ENCODE results near the gene STOML1.
"Not testable (repeated sequence)": the region's sequence is repeated elsewhere in the genome, so short reads cannot be mapped to it uniquely, and the experiment has no call there.

STOML1 gene

DNA sequence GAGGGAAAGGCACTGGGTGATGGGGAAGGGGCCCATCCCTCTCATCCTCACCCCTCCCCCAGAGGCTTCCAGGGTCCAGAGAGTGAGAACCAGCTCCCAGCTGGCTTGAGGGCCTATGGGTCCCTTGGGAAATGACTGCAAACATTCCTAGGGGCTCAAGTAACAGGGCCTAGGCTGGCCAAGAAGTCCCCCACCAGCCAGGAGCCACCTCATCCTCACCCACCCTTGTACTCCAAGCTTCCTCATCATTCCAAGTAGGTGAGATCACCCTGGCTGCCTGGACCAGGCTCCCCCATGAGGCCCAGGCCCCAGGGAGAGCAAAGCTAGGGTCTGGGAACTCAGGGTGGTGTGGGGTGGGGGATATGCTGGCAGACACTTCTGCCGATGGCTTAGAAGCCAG is 51.1 kb downstream of the STOML1 start:
- Mint-ChIP-seq H3K27me3 (ENCODE audit: low read depth, poor library complexity) (peaks cover 3% of the 10 kb centered on the region), H3K9me3 (no peaks in the 10 kb centered on the region), H3K4me1 (peaks cover 61% of the 10 kb centered on the region), H3K4me3 (no peak overlapping the region), H3K36me3 (ENCODE audit: low read depth) (peaks cover 5% of the 10 kb centered on the region), H3K27ac (no peak overlapping the region)
- no peak for DNase-seq
- TF ChIP-seq, protein P1, sequence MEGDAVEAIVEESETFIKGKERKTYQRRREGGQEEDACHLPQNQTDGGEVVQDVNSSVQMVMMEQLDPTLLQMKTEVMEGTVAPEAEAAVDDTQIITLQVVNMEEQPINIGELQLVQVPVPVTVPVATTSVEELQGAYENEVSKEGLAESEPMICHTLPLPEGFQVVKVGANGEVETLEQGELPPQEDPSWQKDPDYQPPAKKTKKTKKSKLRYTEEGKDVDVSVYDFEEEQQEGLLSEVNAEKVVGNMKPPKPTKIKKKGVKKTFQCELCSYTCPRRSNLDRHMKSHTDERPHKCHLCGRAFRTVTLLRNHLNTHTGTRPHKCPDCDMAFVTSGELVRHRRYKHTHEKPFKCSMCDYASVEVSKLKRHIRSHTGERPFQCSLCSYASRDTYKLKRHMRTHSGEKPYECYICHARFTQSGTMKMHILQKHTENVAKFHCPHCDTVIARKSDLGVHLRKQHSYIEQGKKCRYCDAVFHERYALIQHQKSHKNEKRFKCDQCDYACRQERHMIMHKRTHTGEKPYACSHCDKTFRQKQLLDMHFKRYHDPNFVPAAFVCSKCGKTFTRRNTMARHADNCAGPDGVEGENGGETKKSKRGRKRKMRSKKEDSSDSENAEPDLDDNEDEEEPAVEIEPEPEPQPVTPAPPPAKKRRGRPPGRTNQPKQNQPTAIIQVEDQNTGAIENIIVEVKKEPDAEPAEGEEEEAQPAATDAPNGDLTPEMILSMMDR (IDR thresholded peaks at IDR 0.05), result no peak

DNA sequence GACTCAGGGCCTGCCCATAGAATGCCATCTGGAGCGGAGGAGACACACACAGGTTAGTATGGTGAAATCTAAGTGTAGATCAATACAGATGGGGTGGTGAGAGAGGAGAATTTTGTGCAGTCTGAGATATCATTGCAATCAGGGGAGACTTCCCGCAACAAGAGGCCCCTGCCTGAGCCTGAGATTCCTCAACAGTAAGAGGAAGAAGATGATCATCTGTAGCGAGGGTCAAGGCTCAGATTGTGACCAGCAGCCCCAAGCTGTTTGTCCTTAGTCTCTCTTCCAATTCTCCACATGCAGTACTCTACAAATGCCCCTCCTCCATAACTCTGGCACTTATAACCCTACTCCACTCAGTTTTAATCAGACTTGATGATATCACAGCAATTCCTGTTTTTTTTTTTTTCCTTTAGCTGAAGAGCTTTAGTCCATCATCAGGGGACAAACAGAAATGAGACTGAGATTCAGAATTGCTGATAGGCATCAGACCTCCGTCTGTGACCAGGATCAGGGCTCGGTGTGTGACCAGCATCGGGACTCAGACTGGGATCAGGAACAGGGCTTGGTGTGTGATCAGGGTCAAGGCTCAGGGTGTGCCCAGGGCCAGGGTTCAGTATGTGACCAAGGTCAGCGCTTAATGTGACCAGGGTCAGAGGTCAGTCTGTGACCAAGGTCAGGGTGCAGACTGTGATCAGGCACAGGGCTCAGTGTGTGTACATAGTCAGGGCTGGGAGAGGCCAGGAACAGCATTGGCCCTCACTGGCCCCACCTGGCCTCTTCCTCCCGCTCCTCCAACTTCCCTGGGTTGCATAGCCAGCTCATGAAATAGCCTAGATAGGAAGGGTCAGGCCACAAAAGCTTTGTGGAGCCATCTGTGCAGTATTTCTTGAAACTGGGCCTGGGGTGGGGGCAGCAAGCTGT is 51.8 kb downstream of the STOML1 start:
- H3K27ac Mint-ChIP-seq, result peak overlapping the region; percentile 26
- no peaks in the 10 kb centered on the region for H3K9me3 Mint-ChIP-seq

DNA sequence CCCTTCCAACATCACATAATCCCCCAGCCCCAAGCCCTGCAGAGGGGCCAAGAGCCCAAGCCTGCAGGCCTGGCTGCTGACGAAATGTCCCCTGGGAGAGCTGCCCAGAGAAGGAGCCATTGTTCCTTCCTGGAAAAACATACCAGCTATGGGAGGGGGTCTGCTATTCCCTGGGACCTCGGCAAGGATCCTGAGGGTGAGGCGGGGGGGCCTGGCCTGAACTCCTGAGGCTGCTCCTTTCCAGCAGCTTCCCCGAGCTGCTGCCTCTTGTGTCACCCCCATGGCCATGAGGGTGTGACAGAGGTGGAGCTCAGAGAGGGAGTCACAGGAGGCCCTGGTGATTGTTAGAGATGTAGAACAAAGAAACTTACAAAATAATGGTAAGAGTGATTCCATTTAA is 53.0 kb downstream of the STOML1 start:
- DNase-seq, result no peak
- H3K36me3 Mint-ChIP-seq (ENCODE audit: low read depth), result no peaks in the 10 kb centered on the region
- peaks cover 73% of the 10 kb centered on the region for H3K4me1 Mint-ChIP-seq
- H3K27me3 Mint-ChIP-seq (ENCODE audit: low read depth, poor library complexity), result peaks cover 3% of the 10 kb centered on the region
- H3K27ac Mint-ChIP-seq, result peak overlapping the region; percentile 52
- TF ChIP-seq, protein P1 (IDR thresholded peaks at IDR 0.05), result no peak
- no peaks in the 10 kb centered on the region for H3K9me3 Mint-ChIP-seq
- peak overlapping the region; percentile 33 for H3K4me3 Mint-ChIP-seq

More for the DNA sequence above, 51.8 kb downstream of the STOML1 start:
- peaks cover 4% of the 10 kb centered on the region for H3K36me3 Mint-ChIP-seq (ENCODE audit: low read depth)
- TF ChIP-seq, protein P1 (IDR thresholded peaks at IDR 0.05), result no peak
- H3K27me3 Mint-ChIP-seq (ENCODE audit: low read depth, poor library complexity), result peaks cover 3% of the 10 kb centered on the region
- H3K4me3 Mint-ChIP-seq, result no peak overlapping the region
- no peak for DNase-seq
- peaks cover 68% of the 10 kb centered on the region for H3K4me1 Mint-ChIP-seq

DNA sequence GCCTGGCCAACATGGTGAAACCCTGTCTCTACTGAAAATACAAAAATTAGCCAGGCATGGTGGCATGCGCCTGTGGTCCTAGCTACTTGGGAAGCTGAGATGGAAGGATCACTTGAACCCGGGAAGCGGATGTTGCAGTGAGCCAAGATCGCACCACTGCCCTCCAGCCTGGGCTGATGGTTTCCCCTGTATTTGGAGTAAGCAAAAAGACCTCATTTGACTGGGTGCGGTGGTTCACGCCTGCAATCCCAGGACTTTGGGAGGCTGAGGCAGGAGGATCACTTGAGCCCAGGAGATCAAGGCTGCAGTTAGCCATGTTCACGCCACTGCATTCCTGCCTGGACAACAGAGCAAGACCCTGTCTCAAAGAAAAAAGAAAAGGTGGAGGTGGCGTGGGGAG is 53.6 kb downstream of the STOML1 start:
- not testable (repeated sequence) for H3K4me3 Mint-ChIP-seq; H3K9me3 Mint-ChIP-seq; H3K27ac Mint-ChIP-seq; H3K27me3 Mint-ChIP-seq (ENCODE audit: low read depth, poor library complexity); DNase-seq; H3K36me3 Mint-ChIP-seq (ENCODE audit: low read depth)
- H3K4me1 Mint-ChIP-seq, result peaks cover 67% of the 10 kb centered on the region

DNA sequence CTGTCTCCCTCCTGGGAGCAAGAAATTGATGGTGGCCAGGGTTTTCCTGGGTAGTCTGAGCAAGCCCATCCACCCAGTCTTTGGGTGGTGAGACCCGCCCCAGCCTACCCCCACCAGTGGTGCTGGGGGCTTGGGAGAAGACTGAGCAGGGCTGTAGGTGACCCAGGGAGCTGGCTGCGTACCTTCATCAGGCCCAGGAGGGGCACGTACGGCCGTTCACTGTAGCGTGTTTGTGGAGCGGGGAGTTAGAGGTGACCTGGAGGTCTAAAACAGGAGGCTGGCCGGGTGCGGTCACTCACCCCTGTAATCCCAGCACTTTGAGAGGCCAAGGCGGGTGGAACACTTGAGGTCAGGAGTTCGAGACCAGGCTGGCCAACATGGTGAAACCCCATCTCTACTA is 54.4 kb downstream of the STOML1 start:
- Mint-ChIP-seq H3K27me3 (ENCODE audit: low read depth, poor library complexity) (peaks cover 3% of the 10 kb centered on the region), H3K4me3 (no peak overlapping the region), H3K4me1 (peaks cover 65% of the 10 kb centered on the region), H3K9me3 (no peaks in the 10 kb centered on the region), H3K36me3 (ENCODE audit: low read depth) (no peaks in the 10 kb centered on the region), H3K27ac (no peak overlapping the region)
- no peak for DNase-seq
- TF ChIP-seq, protein P1 (IDR thresholded peaks at IDR 0.05), result no peak

DNA sequence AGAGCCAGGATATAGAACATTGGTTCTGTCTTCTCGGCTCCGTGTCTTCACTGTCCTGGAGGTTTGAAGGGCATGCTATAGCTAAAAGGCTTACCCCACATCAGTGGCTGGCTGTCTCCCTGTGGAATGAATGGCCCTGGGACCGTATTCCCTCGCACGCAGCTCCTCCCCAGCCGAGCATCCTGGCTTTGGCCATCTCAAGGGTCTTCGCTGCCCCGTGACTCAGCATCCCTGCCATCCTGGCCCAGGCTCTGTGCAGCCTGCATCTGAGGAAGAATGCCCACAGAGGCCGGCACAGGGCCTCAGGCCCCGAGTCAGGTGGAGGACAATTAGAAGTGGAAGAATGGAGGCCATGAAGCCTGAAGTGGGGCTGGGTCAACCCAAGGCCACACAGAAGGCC is 54.8 kb downstream of the STOML1 start:
- Mint-ChIP-seq H3K27ac (no peak overlapping the region), H3K9me3 (no peaks in the 10 kb centered on the region), H3K4me1 (peaks cover 61% of the 10 kb centered on the region), H3K4me3 (no peak overlapping the region), H3K27me3 (ENCODE audit: low read depth, poor library complexity) (peaks cover 3% of the 10 kb centered on the region), H3K36me3 (ENCODE audit: low read depth) (no peaks in the 10 kb centered on the region)
- TF ChIP-seq, protein P1 (IDR thresholded peaks at IDR 0.05), result no peak
- DNase-seq, result no peak

All from nephron progenitor cell (in vitro differentiated cells).